AG10803 (cell line): Measurements from ENCODE around the gene TUBGCP2.

Experiments used
- DNase-seq: peaks from one replicate; pipeline ENCODE4 v3.0.0; 2010; ENCODE audit warnings: low read depth
- H3K4me3 ChIP-seq: 2 replicates; pipeline ENCODE4 v1.5.1; 2011; ENCODE audit warnings: mild to moderate bottlenecking, low read length, control low read depth
- TF ChIP-seq, protein P1 (sequence below): conservative IDR thresholded peaks from 2 replicates; pipeline ENCODE4 v1.5.1; 2011; ENCODE audit warnings: mild to moderate bottlenecking, low read length, control low read depth, inconsistent platforms

The TUBGCP2 gene

DNA sequence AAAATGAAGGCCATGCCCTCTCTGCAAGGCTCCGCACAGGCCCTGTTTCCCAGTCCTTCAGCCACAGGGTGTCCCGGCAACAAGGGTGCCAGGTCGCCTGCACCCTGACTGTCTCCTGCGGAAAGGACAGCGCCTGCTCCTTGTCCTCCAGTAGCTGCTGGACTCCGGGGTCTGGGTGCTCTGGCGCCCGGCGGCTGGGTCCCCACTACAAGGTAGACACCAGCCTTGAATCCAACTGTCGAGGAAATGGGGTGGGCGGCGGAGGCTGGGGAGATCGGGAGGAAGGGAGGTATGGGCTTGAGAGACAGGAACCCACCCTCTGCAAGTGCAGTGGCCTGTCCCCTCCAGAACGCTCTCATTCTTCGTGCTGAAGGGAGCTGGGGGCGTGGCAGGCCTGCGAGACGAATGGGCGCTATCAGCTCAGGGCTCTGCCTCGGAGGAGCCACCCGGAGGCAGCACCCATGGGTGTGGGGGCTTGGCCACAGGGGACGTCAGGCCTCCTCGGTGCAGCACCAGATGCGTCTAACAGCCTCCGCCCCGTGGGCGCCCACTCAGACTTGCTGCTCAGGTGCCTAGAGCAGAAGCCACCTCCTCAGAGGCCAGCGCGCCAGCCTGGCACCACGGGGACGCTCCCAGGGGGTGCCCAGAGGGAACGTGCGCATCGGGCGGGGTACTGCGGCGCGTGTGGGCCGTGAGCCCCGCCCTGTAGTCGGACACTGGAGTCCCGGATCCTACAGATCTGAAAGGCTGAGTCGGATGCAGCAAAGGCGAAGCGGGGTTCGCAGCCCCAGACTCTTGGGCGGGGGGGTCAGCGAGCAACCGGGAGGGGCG lies 47.6 kb downstream of the TUBGCP2 start:
- peak overlapping the region; percentile 57 for H3K4me3 ChIP-seq
- DNase-seq = peak; percentile 33
- TF ChIP-seq, protein P1, sequence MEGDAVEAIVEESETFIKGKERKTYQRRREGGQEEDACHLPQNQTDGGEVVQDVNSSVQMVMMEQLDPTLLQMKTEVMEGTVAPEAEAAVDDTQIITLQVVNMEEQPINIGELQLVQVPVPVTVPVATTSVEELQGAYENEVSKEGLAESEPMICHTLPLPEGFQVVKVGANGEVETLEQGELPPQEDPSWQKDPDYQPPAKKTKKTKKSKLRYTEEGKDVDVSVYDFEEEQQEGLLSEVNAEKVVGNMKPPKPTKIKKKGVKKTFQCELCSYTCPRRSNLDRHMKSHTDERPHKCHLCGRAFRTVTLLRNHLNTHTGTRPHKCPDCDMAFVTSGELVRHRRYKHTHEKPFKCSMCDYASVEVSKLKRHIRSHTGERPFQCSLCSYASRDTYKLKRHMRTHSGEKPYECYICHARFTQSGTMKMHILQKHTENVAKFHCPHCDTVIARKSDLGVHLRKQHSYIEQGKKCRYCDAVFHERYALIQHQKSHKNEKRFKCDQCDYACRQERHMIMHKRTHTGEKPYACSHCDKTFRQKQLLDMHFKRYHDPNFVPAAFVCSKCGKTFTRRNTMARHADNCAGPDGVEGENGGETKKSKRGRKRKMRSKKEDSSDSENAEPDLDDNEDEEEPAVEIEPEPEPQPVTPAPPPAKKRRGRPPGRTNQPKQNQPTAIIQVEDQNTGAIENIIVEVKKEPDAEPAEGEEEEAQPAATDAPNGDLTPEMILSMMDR = no peak

DNA sequence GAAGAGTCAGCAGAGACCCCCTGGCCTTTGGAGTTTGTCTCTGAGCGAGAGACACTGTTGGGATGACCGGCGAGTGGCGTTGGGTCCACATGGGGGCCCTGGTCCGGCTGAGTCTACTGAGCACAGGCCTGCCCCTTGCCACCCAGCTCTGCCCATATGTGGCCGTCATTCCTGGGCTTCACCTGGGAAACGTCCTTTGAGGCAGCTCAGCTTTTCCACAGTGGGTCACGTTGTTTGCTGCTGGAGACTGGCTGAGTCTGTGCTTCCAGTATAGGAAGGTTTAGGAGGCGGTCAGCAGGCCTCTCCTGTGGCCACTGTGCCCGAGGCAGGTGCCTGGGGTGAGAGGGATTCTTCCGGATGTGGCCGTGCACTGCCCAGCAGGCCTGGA lies 49.1 kb downstream of the TUBGCP2 start:
- H3K4me3 ChIP-seq = no peak overlapping the region
- DNase-seq = no peak
- TF ChIP-seq, protein P1 = no peak

DNA sequence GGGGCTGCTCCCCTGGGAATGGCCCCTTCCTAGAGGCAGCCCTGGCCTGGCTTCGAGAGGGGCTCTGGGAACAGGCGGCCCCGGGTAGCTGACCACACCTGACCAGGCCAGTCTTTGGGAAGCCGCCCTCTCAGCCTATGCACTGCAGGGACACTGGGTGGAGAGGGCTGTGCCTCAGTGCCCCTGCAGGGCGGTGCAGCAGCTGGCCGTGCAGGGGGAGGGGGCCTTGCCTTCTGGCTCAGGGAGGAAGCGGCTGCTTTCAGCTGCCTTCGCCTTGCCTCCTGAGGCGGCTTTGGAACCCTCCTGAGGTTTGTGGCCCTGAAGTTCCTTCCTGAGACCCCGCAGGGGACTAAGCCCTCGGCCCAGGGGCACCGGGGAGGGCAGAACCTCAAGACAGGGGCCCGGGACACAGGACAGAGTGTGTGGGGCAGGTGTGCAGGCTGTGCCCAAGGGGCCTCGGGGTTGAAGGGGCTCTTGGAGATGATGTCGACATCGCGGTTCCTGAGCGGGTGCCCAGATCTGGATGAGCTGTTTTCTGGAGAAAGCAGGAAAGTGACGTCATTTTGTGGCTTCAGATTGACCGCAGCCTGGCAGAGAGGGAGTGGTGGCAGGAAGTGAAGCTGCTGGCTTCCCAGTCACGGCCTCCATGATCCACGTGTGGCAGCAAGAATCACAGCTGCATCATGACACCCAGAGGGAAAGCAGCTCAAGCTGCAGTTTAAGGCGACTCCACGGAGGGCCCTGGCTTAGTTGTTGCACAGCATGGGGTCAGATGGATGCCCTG lies 49.7 kb downstream of the TUBGCP2 start:
- DNase-seq = peak; percentile 99
- H3K4me3 ChIP-seq = no peak overlapping the region
- TF ChIP-seq, protein P1 = no peak

DNA sequence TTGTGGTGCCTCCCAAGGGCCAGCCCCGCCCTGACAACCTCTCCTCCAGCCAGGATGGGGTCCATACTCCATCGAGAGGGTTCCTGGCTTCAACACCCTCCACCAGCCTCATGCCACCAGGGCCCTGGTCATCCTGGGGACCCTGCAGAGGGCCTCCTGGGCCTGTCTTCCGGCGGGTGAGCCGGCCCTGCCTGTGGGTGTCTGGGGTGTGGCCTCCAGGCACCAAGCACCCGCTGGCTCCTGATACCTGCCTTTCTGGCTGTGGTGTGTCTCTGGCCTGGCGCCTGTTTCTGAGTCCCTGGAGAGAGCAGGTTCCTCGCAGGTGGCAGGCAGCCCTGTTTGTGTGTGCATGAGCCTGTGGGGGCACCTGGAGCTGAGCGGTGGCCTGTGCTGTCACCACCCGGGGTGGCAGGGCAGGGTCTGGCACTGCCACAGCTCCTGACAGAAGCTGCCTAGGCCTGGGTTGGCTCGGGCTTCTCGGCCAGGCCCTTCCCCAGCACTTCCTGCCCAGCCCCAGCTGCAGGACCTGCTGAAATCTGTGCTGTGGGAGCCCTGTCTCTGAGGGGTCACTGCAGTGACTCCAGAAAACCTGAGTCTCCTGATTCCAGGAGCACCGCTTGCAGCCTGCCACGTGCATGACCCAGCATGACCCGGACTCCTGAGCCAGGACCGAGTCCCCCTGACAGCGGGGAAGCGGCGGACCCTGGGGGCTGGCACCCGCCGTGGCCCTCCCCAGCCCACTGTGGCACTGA lies 50.4 kb downstream of the TUBGCP2 start:
- no peak overlapping the region for H3K4me3 ChIP-seq
- TF ChIP-seq, protein P1 = no peak
- DNase-seq = no peak

DNA sequence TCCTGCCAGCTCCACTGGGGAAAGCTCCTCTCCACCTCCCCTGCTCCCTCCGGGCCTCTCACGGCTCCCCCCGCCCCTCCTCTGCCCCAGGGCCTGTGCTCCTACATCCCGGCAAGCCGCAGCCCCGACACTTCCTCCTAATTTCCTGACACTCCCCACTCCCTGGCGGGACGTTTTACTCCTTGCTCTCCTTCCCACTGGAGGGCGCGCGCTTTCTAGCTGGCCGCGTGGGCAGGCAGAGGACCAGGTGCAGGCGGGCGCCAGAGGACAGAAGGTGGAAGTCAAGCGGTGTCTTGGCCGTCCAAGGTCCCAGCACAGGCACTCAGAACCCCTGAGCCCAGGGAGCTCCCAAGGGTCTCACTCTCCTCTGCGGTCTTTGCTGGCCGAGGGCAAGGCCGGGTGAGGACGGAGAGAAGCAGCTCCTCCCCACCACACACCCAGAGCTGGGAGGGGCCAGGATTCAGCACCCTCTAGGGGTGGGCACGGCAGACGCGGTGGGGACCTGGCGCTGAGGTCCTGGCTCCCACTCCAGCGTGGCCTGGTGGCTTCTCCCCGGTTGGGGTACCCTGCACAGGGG lies 51.1 kb downstream of the TUBGCP2 start:
- no peak overlapping the region for H3K4me3 ChIP-seq
- TF ChIP-seq, protein P1 = peak; percentile 39
- DNase-seq = peak; percentile 19

DNA sequence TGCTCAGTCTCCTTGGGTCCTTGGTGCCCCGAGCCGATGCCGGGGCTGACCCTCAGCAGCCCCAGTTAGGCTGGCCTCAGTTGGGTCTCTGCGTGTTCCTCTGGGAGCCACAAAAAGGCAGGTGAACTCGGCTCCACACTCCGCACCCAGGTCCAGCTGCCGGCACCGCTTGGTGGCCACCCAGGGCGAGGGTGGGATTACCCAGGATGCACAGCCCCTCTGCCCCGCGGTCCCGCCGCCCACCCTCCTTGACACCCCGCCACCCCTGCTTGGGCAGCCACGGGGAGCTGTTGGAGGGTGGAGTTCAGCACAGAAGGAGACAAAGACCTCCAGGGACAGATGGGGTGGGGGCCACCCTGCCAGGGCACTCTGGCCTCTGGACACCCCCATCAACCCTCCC lies 53.3 kb downstream of the TUBGCP2 start:
- no peak for DNase-seq
- H3K4me3 ChIP-seq = no peak overlapping the region
- TF ChIP-seq, protein P1 = no peak
